BE2C (cell line): ENCODE results near the gene MTARC2.

Experiments used
- DNase-seq: peaks from one replicate; pipeline ENCODE4 v3.0.0-alpha.2; 2020
- H3K27me3 ChIP-seq: fragments of 250-450 bp; sonication (Bioruptor Pico); 2 replicates; pipeline ENCODE4 v1.5.1; 2020; ENCODE audit warnings: mild to moderate bottlenecking
- H3K36me3 ChIP-seq: fragments of 250-450 bp; sonication (Bioruptor Pico); 2 replicates; pipeline ENCODE4 v1.5.1; 2020; ENCODE audit warnings: mild to moderate bottlenecking
- H3K4me1 ChIP-seq: fragments of 250-450 bp; sonication (Bioruptor Pico); 2 replicates; pipeline ENCODE4 v1.5.1; 2020
- H3K4me3 ChIP-seq: 2 replicates; pipeline ENCODE4 v1.5.1; 2011; ENCODE audit warnings: low read depth, low read length
- H3K9me3 ChIP-seq: fragments of 250-450 bp; sonication (Bioruptor Pico); 2 replicates; pipeline ENCODE4 v1.5.1; 2020
- TF ChIP-seq, protein P1 (sequence below): IDR thresholded peaks from 2 replicates; pipeline ENCODE4 v1.5.1; 2012; ENCODE audit warnings: mild to moderate bottlenecking, low read depth, low read length

The MTARC2 gene

DNA sequence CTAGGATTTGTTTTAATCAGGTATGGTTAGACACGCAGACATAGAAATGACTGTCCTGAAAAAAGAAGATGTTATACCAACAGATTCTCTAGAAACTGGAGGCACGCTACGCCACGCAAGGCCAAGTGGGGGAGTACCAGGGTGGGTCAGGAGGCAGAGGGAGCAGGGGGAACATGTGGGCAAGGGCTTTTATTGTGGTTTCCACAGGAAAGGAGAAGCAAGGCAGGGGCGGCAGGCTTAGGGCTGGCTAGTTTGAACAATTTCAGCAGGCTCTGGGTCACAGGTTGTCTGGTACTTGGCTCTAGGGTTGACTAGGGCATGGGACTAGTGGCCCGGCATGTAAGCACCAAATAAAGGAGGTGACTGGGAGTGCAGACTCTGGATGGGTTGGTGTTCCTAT lies 7.2 kb downstream of the MTARC2 start:
- Histone ChIP-seq H3K27me3 (0 out of 2 replicates have a peak, but pooled peaks cover 3% of the 10 kb centered on the region), H3K36me3 (no peaks in the 10 kb centered on the region), H3K4me1 (no peaks in the 10 kb centered on the region), H3K9me3 (no peaks in the 10 kb centered on the region), H3K4me3 (no peak overlapping the region)
- TF ChIP-seq, protein P1, sequence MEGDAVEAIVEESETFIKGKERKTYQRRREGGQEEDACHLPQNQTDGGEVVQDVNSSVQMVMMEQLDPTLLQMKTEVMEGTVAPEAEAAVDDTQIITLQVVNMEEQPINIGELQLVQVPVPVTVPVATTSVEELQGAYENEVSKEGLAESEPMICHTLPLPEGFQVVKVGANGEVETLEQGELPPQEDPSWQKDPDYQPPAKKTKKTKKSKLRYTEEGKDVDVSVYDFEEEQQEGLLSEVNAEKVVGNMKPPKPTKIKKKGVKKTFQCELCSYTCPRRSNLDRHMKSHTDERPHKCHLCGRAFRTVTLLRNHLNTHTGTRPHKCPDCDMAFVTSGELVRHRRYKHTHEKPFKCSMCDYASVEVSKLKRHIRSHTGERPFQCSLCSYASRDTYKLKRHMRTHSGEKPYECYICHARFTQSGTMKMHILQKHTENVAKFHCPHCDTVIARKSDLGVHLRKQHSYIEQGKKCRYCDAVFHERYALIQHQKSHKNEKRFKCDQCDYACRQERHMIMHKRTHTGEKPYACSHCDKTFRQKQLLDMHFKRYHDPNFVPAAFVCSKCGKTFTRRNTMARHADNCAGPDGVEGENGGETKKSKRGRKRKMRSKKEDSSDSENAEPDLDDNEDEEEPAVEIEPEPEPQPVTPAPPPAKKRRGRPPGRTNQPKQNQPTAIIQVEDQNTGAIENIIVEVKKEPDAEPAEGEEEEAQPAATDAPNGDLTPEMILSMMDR, result no peak
- DNase-seq, result no peak

DNA sequence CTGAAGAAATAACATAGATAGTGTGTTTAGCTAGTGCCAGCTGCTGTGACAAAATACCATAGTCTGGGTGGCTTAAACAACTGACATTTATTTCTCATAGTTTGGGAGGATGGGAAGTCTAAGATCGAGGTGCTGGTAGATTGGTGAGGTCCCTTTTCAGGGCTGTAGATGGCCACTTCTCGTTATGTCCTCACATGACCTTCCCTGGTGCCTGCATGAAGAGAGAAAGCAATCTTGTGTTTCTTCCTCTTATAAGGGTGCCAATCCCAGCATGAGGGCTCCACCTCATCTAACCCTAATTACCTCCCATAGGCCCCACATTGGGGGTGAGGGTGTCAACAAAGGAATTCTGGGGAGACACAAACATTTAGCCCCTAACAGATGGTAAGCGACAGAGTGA lies 9.3 kb downstream of the MTARC2 start:
- no peak for DNase-seq
- no peaks in the 10 kb centered on the region for H3K36me3 ChIP-seq
- TF ChIP-seq, protein P1, result no peak

DNA sequence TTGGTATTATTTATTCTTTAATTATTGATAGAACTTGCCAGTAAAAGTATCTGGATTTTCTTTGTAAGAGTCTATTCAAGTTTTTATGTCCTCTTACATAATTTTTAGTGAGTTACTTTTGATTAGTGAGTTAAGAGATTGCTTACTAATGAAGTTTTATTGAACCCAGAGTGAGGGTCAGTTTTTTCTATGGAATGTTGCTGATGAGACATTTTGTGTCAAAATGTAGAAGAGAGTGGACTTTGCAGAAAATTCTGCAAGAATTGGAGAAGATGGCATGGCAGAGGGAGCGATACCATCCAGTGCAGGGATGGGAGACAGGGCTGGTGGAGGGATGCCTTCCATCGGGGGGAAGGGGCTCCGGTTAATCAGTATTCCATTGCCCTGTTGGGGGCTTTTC lies 11.0 kb downstream of the MTARC2 start:
- Histone ChIP-seq H3K27me3 (peaks cover 9% of the 10 kb centered on the region; the same call in 1 of the 2 replicates), H3K4me1 (no peaks in the 10 kb centered on the region), H3K9me3 (no peaks in the 10 kb centered on the region; the same call in 1 of the 2 replicates), H3K36me3 (no peaks in the 10 kb centered on the region), H3K4me3 (no peak overlapping the region)
- DNase-seq, result no peak
- TF ChIP-seq, protein P1, result no peak

More for the DNA sequence above, 9.3 kb downstream of the MTARC2 start:
- Histone ChIP-seq H3K27me3 (peaks cover 9% of the 10 kb centered on the region; the same call in 1 of the 2 replicates), H3K4me1 (no peaks in the 10 kb centered on the region), H3K9me3 (no peaks in the 10 kb centered on the region; the same call in 1 of the 2 replicates), H3K4me3 (no peak overlapping the region)

DNA sequence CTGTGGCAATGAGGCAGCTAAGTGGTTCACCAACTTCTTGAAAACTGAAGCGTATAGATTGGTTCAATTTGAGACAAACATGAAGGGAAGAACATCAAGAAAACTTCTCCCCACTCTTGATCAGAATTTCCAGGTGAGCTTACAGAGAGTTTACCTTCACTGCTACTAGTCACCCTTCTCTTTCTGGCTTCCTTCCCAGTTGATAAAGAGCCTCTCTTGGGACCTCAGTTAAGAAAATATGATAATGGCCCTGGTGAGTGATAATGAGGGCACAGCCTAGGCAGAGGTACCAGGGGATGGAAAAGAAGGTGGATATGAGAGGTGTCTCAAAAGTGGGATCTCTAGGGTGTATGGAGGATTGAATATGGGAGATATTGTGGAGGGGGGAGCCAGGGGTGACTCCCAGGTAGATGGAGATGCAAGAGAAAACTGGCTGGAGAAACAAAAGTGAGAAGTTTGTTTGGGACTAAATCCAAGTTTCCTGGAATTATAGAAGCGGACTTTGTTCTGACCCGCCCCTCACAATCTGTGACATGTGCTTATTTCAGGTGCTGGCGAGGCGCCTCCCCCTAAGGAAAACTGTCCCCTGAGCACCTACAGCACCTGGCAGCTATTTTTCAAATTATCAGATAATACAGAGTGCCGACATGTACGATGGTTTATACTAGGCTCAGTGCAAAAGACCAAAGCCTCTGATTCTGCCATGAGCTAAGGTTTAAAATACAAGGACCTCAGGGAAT lies 13.7 kb downstream of the MTARC2 start:
- no peaks in the 10 kb centered on the region; the same call in 1 of the 2 replicates for H3K9me3 ChIP-seq
- H3K4me1 ChIP-seq, result no peaks in the 10 kb centered on the region
- TF ChIP-seq, protein P1, result no peak
- H3K36me3 ChIP-seq, result no peaks in the 10 kb centered on the region
- DNase-seq, result no peak
- H3K27me3 ChIP-seq, result peaks cover 6% of the 10 kb centered on the region; the same call in 1 of the 2 replicates
- no peak overlapping the region for H3K4me3 ChIP-seq

DNA sequence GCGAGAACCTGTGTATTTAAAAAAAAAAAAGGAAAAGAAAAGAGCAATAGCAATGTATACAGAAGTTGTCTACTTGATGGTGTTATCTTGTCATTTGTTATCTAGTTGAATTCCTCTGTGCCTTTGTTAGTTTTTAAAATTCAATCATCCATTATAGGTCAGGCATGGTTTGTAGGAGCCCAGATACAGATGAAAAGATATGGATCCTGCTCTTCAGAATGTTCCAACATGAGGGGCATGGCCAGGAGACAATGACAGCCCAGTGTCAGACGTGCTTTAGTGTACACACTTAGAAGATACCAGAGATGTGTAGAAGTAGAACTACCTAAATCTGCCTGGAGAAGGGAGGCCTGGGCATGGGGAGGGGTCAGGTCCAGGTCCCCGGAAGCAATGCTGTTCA lies 16.6 kb downstream of the MTARC2 start:
- DNase-seq, result no peak

More for the DNA sequence above, 16.6 kb downstream of the MTARC2 start:
- Histone ChIP-seq H3K36me3 (no peaks in the 10 kb centered on the region), H3K4me1 (no peaks in the 10 kb centered on the region), H3K9me3 (no peaks in the 10 kb centered on the region; the same call in 1 of the 2 replicates), H3K27me3 (peaks cover 6% of the 10 kb centered on the region; the same call in 1 of the 2 replicates), H3K4me3 (no peak overlapping the region)
- TF ChIP-seq, protein P1, result no peak
